NCI-H1417 (cell line): ENCODE measurements around the gene SPHK1.
"Not testable (repeated sequence)": the region's sequence is repeated elsewhere in the genome, so short reads cannot be mapped to it uniquely, and the experiment has no call there.

Experiments used
- DNase-seq, 3 experiments: peaks; one replicate each; lab custom pipeline; 2025; lab: John Stamatoyannopoulos, UW

The SPHK1 gene, protein sequence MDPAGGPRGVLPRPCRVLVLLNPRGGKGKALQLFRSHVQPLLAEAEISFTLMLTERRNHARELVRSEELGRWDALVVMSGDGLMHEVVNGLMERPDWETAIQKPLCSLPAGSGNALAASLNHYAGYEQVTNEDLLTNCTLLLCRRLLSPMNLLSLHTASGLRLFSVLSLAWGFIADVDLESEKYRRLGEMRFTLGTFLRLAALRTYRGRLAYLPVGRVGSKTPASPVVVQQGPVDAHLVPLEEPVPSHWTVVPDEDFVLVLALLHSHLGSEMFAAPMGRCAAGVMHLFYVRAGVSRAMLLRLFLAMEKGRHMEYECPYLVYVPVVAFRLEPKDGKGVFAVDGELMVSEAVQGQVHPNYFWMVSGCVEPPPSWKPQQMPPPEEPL

DNA sequence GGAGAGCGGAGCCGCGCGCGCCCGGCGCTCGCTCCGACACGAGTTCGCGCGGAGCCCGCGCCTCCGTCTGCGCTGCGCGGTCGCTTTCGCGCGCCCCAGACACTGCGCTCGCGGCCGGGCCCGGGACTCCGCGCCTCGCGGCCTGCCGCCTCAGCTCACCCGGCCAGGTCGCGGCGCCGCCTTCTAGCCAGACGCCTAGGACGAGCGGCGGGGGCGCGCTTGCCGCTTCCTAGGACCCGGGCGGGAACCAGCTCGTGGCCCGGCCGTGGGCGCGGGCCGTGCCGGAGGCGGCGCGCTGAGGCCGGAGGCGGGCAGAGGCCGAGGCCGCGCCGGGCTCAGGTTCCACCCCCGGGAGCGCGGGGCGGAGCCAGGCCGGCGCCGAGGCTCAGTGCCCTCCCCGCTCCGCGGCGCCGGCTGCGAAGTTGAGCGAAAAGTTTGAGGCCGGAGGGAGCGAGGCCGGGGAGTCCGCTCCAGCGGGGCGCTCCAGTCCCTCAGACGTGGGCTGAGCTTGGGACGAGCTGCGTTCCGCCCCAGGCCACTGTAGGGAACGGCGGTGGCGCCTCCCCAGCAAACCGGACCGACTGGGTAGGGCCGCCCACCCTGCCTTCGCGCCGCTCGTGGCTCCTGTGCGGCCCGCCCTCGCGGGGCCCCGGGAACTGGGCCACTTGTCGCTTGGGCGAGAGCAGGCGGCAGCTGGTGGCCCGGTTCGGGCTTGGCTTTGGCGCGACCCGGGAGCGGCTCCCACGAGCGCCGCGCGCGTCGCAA, at the start of gene SPHK1:
TSS of gene SPHK1 (plus strand) at position 388 of the 765 bp plus-strand sequence. CDS start 1,036 bp downstream, outside the sequence.
- DNase-seq = peak; percentile 31 to 64 (median 56)

DNA sequence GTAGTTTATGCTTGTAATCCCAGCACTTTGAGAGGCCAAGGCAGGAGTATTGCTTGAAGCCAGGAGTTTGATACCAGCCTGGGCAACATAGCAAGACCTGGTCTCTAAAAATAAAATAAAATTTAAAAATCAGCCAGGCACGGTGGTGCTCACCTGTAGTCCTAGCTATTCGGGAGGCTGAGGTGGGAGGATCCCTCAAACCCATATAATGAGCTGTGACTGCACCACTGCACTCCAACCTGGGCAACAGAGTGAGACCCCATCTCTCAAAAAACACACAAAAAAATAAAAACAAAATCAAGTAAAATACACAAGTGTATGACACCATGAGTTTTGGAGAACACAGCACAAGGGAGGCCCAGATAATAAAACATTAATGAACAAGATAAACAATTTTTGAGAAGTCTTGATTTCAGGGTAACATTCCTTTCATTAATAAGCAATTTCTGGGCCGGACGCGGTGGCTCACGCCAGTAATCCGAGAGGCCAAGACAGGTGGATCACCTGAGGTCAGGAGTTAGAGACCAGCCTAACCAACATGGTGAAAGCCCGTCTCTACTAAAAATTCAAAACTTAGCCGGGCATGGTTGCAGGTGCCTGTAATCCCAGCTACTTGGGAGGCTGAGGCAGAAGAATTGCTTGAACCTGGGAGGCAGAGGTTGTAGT, 48.6 kb upstream of the SPHK1 start:
- no peak for DNase-seq

- DNase-seq = no peak
Observed at GRCh38 chr17:76336756-76337412, 47.5 kb upstream of the SPHK1 start.

DNA sequence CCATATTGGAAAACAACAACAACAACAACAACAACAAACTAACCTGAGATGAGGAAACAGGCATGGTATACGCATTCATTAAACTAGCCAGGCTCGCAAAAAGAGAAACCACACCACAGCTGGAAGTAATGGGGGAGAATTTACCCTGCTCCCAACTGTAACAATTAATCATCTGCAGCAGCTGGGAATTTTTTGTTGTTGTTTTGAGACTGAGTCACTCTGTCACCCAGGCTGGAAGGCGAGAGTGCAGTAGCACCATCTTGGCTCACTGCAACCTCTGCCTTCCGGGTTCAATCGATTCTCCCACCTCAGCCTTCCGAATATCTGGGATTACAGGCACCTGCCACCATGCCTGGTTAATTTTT, 47.0 kb upstream of the SPHK1 start:
- DNase-seq = no peak

- DNase-seq = no peak
Observed at GRCh38 chr17:76341301-76341700, 43.1 kb upstream of the SPHK1 start.

DNA sequence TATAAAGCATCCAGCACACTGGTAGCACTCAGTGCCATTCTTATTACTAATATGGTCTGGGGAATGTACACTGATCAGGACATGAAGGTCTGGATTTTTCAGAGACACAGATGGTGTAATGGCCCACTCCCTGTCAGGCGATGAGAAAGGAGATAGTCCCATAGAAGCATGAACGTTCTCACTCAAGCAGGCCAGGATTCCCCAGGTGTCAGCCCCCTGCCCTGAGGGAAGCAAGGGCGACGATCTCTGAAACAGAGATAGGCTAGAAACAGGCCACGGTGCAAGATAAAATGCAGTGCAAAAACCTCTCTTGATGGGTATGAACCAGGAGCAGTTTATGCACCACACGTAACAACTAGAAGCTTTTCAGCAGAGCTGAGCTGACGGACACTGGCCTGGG, 41.3 kb upstream of the SPHK1 start:
- DNase-seq = no peak

- DNase-seq = no peak
Observed at GRCh38 chr17:76345377-76345974, 38.9 kb upstream of the SPHK1 start.

DNA sequence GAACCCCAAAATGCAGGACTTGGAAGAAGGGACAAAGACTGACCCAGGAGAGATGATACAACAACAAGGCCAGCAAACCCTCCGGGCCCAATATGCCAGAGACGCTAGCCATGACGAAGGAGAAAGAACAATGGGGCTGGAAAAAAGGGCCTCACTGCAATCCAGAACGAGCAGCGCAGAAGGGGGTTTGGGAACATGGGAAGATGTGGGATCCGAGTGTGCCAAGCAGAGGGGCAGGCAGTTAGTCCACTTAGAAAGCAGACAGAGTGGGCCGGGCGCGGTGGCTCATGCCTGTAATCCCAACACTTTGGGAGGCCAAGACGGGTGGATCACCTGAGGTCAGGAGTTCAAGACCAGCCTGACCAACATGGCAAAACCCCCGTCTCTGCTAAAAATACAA, 37.5 kb upstream of the SPHK1 start:
- DNase-seq = not testable (repeated sequence)

- DNase-seq = no peak
Observed at GRCh38 chr17:76350463-76350862, 33.9 kb upstream of the SPHK1 start.

- DNase-seq = no peak
Observed at GRCh38 chr17:76351526-76352071, 32.8 kb upstream of the SPHK1 start.

- DNase-seq = peak in 2 of 3 experiments; percentile 54 to 56
Observed at GRCh38 chr17:76353004-76353598, 31.3 kb upstream of the SPHK1 start.

- DNase-seq = peak; percentile 94 to 99 (median 97)
Observed at GRCh38 chr17:76353599-76354316, 30.7 kb upstream of the SPHK1 start, which contains the start of gene PRPSAP1. Gene PRPSAP1, minus strand, starts transcription at chr17:76353916. Its CDS starts 213 bp downstream, at chr17:76353703.

- no peak for DNase-seq
Observed at GRCh38 chr17:76354317-76354729, 30.1 kb upstream of the SPHK1 start.

DNA sequence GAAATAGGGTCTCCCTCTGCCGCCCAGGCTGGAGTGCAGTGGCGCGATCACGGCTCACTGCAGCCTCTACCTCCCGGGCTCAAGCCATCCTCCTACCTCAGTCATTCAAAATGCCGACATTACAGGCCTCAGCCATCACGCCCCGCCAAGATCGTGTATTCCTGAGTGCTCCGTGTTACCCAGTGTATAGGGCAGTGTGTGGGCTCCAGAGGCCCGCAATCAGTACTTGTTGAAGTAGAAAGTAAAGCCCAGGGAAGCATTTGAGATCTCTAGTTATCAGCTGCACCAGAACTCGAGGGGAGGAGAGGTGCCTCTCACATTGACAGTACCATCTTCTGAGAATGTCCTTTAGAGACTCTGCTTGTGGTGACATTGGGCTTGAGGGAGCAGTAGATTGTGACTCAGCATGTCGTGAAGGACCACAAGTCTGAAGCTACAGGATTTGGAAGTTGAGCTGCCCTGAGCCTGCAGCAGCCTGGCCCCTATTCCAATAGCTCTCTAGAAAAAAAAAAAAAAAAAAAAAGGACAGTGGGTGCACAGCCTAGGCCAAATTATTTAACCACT, 29.6 kb upstream of the SPHK1 start:
- DNase-seq = peak in 1 of 3 experiments; percentile 33

DNA sequence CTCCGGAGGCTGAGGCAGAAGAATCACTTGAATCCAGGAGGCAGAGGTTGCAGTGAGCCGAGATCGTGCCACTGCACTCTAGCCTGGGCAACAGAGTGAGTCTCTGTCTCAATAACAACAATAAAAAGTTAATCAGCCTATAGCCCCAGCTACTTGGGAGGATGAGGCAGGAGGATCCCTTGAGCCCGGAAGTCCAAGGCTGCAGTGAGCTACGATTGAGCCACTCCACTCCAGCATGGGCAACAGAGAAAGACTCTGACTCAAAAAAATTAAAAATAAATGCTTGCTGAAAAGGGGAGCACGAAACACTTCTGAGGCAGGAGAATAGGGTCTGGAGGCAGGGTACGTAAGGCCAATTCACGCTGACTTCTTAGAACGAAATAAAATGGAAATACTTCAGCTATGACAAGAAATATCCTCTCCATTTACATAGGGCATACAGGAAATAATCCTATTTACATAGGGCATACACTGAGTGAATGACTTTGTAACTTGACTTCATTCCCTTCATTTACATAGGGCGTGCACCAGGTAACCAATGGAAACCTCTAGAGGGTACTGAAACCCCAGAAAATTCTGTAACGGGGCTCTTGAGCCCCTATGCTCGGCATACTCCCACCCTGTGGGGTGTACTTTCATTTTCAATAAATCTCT, 27.5 kb upstream of the SPHK1 start:
- no peak for DNase-seq

DNA sequence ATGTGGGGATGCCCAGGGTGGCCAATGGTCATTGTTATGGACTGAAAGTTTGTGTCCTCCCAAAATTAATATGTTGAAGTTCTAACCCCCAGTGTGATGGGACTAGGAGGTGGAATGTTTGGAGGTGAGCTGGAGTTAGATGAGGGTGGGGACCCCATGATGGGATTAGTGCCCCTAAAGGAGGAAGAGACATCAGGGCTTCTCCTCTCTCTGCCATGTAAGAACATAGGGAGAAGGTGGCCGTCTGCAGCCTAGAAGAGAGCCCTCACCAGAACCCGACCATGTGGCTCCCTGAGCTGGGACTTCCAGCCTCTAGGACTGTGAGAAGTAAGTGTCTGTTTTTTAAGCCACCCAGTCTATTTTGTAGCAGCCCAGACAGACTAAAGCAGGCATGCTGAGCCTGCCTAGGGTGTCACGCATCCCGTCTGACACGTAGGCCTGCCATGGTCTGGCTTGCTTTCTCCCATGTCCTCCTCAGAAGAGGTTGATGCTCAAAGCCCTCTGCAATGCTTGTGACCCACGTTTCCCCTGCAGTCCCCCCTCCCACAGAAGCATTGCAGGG, 26.7 kb upstream of the SPHK1 start:
- DNase-seq = no peak

- no peak for DNase-seq
Observed at GRCh38 chr17:76359375-76359774, 25.0 kb upstream of the SPHK1 start.

DNA sequence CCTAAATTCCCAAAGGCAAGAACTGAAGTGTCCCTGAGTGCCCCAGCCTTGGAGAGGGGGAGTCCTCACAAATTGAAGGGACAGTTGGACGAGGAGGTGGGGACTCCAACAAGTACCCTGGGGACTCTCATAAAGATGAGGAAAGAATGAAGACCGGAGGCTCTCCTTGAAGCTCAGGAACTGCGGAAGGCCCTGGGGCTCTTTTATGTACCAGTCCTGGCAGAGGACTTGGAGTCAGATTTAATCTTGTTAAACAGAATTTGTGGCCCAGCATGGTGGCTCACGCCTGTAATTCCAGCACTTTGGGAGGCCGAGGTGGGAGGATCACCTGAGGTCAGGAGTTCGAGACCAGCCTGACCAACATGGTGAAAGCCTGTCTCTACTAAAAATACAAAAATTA, 24.6 kb upstream of the SPHK1 start:
- DNase-seq = not testable (repeated sequence)

- DNase-seq = no peak
Observed at GRCh38 chr17:76360461-76360860, 23.9 kb upstream of the SPHK1 start.
